Vagina (tissue), 2 donors: ENCODE data around the gene SPECC1.

ENCODE experiments used
- POLR2AphosphoS5 ChIP-seq, 2 donors: sonication (generic); formaldehyde crosslinking; IDR thresholded peaks; one replicate each; pipeline ENCODE4 v1.9.0; 2017; ENCODE audit warnings: antibody characterized with exemption in 2 of 2, mild to moderate bottlenecking in 2 of 2, low read depth in 1 of 2; ENCODE audit not compliant: insufficient read depth in 1 of 2
- TF ChIP-seq, protein P1 (sequence below), 3 experiments: fragments of 450-650 bp in 2 of 3; fragments of 200-600 bp in 1 of 3; sonication (generic) in 1 of 3; IDR thresholded peaks; one replicate each; pipeline ENCODE4 v1.5.1; 2017 to 2019; ENCODE audit warnings: antibody characterized with exemption in 3 of 3, mild to moderate bottlenecking in 2 of 3, moderate library complexity in 2 of 3

GRCh38 chr17:20243524-20243923, 234.4 kb downstream of the SPECC1 start:
- TF ChIP-seq, protein P1, sequence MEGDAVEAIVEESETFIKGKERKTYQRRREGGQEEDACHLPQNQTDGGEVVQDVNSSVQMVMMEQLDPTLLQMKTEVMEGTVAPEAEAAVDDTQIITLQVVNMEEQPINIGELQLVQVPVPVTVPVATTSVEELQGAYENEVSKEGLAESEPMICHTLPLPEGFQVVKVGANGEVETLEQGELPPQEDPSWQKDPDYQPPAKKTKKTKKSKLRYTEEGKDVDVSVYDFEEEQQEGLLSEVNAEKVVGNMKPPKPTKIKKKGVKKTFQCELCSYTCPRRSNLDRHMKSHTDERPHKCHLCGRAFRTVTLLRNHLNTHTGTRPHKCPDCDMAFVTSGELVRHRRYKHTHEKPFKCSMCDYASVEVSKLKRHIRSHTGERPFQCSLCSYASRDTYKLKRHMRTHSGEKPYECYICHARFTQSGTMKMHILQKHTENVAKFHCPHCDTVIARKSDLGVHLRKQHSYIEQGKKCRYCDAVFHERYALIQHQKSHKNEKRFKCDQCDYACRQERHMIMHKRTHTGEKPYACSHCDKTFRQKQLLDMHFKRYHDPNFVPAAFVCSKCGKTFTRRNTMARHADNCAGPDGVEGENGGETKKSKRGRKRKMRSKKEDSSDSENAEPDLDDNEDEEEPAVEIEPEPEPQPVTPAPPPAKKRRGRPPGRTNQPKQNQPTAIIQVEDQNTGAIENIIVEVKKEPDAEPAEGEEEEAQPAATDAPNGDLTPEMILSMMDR (IDR thresholded peaks at IDR 0.05) = no peak
- no peak for TF ChIP-seq POLR2AphosphoS5 (IDR thresholded peaks at IDR 0.05; ENCODE audit: insufficient read depth in 1 of 2, low read depth in 1 of 2)
